ENCODE data around the gene MICAL2.

The MICAL2 gene

DNA sequence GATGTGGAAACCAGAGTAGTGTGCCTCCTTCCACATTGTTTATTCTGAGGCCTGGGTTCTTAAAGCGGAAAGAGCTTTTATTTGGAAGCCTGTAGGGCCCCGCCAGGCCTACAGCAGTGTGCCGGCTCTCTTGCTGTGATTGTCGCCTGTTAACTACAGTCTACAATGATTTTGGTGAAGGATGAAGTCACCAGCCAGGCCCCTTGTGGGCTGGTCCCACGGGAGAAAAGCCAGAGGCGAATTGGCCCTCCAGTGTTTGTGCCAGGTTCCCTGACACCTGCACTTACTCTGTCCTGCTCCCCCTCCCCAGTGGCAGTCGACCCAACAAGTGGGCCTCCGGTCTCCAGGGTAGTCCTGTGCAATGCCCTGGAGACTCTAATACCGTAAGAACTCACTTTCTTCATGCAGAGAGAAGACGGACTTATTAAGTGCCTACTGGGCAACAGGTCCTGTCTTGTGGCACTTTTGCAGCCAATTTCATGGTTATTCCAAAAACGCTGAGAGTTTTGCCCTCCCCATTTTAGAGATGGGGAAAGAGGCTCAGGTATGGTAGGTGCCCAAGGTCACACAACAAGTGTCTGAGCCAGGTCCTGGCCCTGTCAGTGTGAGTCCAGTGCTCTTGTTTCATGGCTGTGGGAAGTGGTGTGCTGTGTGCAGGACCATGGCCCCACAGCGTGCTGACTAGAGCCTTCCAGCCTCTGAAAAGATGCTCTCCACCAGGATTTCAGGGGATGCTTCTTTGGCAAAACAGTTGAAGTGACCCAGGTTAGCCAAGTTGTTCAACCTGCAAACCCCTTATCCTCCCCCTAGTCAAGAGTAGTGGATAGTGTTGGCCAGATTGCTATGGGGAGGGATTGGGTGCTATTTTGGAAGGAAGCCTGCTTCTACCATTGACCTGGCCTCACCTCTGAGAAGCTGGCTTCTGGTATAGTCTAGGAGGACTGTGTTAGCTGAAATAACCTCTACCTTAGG lies 1.4 kb downstream of the MICAL2 start:
- H3K9me3 ChIP-seq (ENCODE audit: control insufficient read depth, insufficient read depth, low read depth, low read length): no peaks in the 10 kb centered on the region
- no peak overlapping the region for H3K4me3 ChIP-seq (ENCODE audit: low read depth, low read length)
- no peaks in the 10 kb centered on the region for H3K4me1 ChIP-seq (ENCODE audit: control insufficient read depth, insufficient read depth, low read length)
- no peak overlapping the region for H3K27ac ChIP-seq (ENCODE audit: extremely low read depth, low read depth, low read length)
- CTCF ChIA-PET: no interaction called here
- POLR2A ChIA-PET: interaction anchor here (1.4 kb wide), 1 partner anchor 24 kb away, joined by 4 read pairs; no protein-coding TSS in a partner anchor
- H3K36me3 ChIP-seq (ENCODE audit: control insufficient read depth in 2 of 2, insufficient read depth in 1 of 2, low read length in 2 of 2): no peaks in the 10 kb centered on the region
- TF ChIP-seq ZNF391 (tag by site-specific recombination; IDR thresholded peaks at IDR 0.05; ENCODE audit: borderline replicate concordance, low read depth) (no peak), MZF1 (tag by site-specific recombination; IDR thresholded peaks at IDR 0.05; ENCODE audit: borderline replicate concordance) (no peak), ZNF629 (tag by site-specific recombination; IDR thresholded peaks at IDR 0.05) (no peak), PRDM1 (tag by site-specific recombination; IDR thresholded peaks at IDR 0.05) (no peak), ZNF169 (tag by site-specific recombination; IDR thresholded peaks at IDR 0.05) (no peak), ZNF121 (tag by site-specific recombination; IDR thresholded peaks at IDR 0.05) (no peak), ZBTB20 (tag by site-specific recombination; IDR thresholded peaks at IDR 0.05) (peak; percentile 74), ZNF510 (tag by site-specific recombination; IDR thresholded peaks at IDR 0.05; ENCODE audit: insufficient replicate concordance) (no peak), ZNF184 (tag by site-specific recombination; IDR thresholded peaks at IDR 0.05) (no peak), GLI4 (tag by site-specific recombination; IDR thresholded peaks at IDR 0.05) (no peak), YY1 (tag by site-specific recombination; IDR thresholded peaks at IDR 0.05) (no peak), ZIC2 (tag by site-specific recombination; IDR thresholded peaks at IDR 0.05) (peak; percentile 54), ZNF670 (tag by site-specific recombination; IDR thresholded peaks at IDR 0.05; ENCODE audit: low read depth) (no peak), ZNF174 (tag by site-specific recombination; IDR thresholded peaks at IDR 0.05) (no peak), ZNF155 (tag by site-specific recombination; IDR thresholded peaks at IDR 0.05) (no peak), WT1 (tag by site-specific recombination; IDR thresholded peaks at IDR 0.05) (no peak), ZNF571 (tag by site-specific recombination; IDR thresholded peaks at IDR 0.05) (no peak), ZSCAN23 (tag by site-specific recombination; IDR thresholded peaks at IDR 0.05) (no peak), ZNF175 (tag by site-specific recombination; IDR thresholded peaks at IDR 0.05) (no peak), ZNF530 (tag by site-specific recombination; IDR thresholded peaks at IDR 0.05; ENCODE audit: low read depth) (no peak), ZNF692 (tag by site-specific recombination; IDR thresholded peaks at IDR 0.05) (peak; percentile 99), ZNF202 (tag by site-specific recombination; IDR thresholded peaks at IDR 0.05; ENCODE audit: borderline replicate concordance) (no peak), MYNN (tag by site-specific recombination; IDR thresholded peaks at IDR 0.05; ENCODE audit: borderline replicate concordance) (peak; percentile 57; the same call in 1 of the 2 replicates), GLIS2 (tag by site-specific recombination; IDR thresholded peaks at IDR 0.05) (no peak), SCRT2 (tag by site-specific recombination; IDR thresholded peaks at IDR 0.05) (peak; percentile 92), ZFP69B (tag by site-specific recombination; IDR thresholded peaks at IDR 0.05) (peak; percentile 96), ZNF549 (tag by site-specific recombination; IDR thresholded peaks at IDR 0.05) (no peak), ZBTB44 (tag by site-specific recombination; IDR thresholded peaks at IDR 0.05) (no peak), BCL11A (tag by site-specific recombination; IDR thresholded peaks at IDR 0.05; ENCODE audit: low read depth) (no peak), ZBTB1 (tag by site-specific recombination; IDR thresholded peaks at IDR 0.05) (no peak)
- TF ChIP-seq, protein P1, sequence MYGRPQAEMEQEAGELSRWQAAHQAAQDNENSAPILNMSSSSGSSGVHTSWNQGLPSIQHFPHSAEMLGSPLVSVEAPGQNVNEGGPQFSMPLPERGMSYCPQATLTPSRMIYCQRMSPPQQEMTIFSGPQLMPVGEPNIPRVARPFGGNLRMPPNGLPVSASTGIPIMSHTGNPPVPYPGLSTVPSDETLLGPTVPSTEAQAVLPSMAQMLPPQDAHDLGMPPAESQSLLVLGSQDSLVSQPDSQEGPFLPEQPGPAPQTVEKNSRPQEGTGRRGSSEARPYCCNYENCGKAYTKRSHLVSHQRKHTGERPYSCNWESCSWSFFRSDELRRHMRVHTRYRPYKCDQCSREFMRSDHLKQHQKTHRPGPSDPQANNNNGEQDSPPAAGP (tag by site-specific recombination; IDR thresholded peaks at IDR 0.05): no peak
- TF ChIP-seq, protein P2, sequence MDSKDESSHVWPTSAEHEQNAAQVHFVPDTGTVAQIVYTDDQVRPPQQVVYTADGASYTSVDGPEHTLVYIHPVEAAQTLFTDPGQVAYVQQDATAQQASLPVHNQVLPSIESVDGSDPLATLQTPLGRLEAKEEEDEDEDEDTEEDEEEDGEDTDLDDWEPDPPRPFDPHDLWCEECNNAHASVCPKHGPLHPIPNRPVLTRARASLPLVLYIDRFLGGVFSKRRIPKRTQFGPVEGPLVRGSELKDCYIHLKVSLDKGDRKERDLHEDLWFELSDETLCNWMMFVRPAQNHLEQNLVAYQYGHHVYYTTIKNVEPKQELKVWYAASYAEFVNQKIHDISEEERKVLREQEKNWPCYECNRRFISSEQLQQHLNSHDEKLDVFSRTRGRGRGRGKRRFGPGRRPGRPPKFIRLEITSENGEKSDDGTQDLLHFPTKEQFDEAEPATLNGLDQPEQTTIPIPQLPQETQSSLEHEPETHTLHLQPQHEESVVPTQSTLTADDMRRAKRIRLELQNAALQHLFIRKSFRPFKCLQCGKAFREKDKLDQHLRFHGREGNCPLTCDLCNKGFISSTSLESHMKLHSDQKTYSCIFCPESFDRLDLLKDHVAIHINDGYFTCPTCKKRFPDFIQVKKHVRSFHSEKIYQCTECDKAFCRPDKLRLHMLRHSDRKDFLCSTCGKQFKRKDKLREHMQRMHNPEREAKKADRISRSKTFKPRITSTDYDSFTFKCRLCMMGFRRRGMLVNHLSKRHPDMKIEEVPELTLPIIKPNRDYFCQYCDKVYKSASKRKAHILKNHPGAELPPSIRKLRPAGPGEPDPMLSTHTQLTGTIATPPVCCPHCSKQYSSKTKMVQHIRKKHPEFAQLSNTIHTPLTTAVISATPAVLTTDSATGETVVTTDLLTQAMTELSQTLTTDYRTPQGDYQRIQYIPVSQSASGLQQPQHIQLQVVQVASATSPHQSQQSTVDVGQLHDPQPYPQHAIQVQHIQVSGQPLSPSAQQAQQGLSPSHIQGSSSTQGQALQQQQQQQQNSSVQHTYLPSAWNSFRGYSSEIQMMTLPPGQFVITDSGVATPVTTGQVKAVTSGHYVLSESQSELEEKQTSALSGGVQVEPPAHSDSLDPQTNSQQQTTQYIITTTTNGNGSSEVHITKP (tag by site-specific recombination; IDR thresholded peaks at IDR 0.05): peak; percentile 82

Data from HEK293 (cell line).